HG02943 (cell line): ENCODE measurements around the gene NFILZ.

Source experiments
- ATAC-seq: cut with Tn5 transposase; IDR thresholded peaks from one replicate; pipeline ENCODE4 v1.9.1; 2021; ENCODE audit warnings: mild to moderate bottlenecking, low read depth, moderate library complexity; ENCODE audit not compliant: unreplicated experiment

NFILZ gene, protein sequence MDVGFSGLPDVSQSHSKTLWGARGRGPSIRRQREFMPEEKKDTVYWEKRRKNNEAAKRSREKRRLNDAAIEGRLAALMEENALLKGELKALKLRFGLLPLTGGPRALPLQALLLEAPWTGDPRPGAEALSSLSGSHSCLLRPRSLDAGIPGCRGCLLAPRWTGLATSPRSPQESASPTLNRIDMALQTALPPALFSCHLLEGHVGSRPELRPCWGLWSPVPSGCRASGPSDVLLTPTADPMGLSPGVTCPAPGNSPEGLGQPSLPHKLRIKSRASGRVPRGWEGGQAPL

GRCh38 chr19:8629996-8630683 is at the start of gene NFILZ:
Gene NFILZ (plus strand): TSS chr19:8630633. CDS start chr19:8676766, 46,133 bp downstream.
- ATAC-seq, result no peak

DNA sequence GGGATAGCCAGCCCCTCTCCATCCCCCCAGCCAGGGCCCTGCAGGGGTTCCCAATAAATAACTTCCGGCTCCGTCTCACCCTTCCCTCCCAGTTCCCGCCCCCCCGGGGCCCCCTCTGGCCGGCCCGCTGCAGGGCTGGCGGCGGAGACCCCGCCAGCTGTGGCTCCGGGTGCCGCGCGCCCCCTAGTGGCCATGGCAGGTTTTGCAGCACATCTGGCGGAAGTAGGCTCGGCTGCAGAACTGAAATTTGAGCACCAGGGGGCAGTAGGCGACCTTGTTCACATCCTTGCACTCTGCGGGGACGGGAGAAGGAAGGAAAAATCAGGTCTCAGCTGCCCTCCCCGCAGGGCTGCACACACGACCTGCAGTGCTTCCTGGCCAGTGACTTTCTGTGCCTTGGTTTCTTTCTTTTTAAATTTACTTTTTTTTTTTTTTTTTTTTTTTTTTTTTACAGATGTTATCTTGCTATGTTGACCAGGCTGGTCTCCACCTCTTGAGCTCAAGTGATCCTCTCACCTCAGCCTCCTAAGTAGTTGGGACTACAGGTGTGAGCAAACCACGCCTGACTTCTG is 49.6 kb upstream of the NFILZ start:
- no peak for ATAC-seq

DNA sequence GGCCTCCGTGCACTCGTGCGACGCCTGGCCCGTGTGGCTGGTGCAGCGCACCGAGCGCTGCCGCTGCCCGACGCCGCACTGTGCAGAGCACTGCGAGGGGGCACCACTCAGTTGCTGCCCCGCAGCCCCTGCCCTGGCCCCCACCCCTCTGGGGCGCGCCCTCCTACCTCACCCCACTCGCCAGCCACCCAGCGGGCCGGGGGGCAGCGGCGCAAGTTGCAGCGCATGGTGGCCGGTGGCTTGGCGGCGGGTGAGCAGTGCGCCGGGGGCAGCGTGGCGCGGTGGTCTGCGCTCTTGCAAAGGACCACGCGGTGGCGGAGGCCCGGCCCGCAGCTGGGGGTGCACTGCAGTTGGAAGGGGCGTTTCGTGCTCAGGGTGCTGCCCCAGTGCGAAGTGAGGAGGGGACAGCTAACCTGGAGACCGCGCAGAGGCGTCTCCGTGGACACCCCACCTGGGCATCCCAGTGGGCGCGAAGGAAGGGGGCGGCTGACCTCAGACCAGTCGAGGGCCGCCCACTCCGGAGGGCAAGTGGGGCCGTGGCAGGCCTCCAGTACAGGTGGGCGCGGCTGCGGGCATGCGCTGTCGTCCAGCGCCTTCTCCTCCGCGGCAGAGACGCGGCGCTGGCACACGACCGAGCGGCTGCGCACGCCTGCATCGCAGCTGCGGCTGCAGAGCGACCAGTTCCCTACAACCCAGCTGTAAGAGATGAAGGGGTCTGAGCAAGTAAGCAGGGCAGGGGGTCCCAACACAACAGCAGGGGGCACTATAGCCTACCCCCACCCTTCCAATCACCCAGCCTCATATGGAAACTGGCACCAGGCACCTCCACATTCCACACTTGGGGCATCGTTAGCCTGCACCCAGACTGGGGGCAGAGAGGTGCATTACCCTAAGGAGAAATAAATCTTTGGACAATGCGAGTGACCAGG is 45.2 kb upstream of the NFILZ start:
- no peak for ATAC-seq

DNA sequence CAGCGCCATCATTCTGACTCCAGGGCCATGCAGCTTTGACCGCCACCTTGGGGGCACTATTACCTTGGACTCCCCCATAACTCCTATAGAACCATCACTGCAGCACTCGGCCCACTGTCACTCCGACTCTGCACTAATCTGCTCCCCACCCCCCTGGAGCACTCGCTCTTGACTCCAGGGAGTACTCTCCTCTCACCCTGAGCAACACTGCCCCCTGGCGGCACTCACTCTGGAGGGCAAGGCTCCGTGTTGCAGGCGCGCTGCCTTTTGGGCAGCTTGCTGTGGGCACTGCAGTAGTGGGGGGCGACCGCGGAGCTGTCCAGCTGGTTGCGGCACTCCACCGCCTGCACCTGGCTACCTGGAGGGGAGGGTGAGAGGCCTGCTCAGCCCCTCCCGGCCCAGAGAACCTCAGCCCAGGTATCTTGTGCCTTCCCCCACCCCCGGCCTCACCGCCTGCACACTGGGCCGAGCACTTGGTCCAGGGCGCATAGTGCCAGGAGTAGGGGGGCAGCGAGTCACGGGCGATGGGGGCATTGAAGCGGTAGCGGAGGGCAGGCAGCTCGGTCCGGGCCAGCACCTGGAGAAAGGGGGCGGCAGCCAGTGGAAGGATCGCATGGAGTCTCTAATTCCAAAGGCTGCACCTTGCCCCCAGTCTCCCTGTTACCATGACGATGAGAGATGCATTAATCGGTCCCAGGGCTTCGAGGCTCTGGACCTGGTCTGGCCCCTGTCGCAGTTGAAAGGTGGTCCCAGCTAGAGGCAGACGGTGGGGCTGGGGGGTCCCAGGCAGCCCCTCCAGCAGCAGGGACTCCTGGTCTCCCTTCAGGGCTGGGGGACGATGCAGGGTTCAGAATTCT is 44.3 kb upstream of the NFILZ start:
- ATAC-seq, result no peak

- ATAC-seq, result no peak
These were observed 41.2 kb upstream of the NFILZ start for GRCh38 chr19:8589177-8589714.

- ATAC-seq, result no peak
These were observed 38.0 kb upstream of the NFILZ start for GRCh38 chr19:8592231-8593009.

DNA sequence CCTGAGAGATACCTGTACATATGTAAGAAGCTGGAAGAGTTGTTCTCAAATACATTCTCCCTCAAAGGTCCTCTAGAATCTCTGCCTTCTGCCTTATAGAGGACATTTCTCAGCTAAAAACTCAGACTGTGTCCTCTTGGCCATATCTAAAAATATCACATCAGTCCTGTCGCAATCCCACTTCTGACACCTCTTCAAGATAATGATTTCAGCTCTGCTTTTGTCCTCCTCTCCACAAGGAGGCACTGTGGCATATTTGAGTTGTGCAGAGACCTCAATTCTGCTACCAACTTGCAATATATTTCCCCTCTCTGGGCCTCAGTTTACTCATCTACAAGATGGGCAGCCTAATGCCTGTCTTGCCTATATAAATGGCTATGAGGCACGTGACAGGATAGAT is 36.5 kb upstream of the NFILZ start:
- no peak for ATAC-seq

DNA sequence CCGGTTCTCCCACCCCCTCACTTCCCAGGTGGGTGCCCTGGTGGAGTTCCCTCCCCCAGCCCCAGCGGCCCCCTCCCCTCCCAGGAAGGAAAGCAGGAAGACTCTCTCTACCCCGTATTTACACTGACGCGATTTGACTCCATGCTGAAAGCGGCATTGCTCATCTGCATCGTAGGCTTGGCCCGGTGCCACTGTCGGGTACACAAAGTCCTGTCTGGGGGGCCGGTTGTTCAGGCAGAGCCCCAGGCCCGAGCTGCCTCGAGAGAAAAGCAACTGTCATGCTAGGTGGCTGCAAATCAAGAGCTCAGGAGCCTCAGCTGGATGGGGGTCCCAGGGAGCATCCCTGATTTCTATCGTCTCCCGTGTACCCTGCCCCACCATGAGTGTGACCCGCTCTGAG is 34.8 kb upstream of the NFILZ start:
- no peak for ATAC-seq

GRCh38 chr19:8596168-8596567 is 34.3 kb upstream of the NFILZ start:
- ATAC-seq, result no peak

DNA sequence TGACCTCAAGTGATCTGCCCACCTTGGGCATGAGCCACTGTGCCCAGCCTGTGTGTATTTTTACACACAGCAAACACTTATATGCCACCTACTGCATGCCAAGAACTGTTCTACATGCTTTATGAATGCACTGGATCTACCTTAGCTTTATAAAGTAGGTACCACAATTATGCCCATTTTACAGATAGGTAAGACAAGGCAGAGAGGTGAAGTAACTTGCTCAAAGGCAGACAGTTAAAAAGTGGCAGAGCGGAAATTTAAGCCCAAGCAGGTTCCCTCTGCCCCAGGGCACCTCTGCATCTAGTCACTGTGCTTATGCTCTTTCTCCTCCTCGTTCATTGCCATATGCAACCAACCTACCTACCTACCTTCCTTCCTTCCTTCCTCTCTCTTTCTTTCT is 30.4 kb upstream of the NFILZ start:
- ATAC-seq, result no peak

- no peak for ATAC-seq
These were observed 29.6 kb upstream of the NFILZ start for GRCh38 chr19:8600816-8601215.

DNA sequence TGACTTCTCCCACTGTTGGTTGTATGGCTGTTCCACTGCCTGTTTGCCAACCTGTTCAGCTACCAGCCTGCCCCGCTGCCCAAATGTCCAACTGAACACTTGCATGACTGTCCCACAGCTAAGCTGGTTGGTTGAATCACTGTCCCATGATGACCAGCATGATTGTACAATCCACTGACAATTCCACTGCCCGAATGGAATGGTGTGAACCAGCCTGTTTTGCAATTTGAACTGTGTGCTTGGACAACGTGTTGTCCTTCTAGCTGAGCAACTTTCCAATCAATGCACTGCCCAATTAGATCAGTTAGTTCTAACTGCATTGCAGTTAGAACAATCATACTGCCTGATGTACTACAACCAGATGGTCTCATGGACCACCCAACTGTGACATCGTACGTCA is 28.6 kb upstream of the NFILZ start:
- ATAC-seq, result no peak

DNA sequence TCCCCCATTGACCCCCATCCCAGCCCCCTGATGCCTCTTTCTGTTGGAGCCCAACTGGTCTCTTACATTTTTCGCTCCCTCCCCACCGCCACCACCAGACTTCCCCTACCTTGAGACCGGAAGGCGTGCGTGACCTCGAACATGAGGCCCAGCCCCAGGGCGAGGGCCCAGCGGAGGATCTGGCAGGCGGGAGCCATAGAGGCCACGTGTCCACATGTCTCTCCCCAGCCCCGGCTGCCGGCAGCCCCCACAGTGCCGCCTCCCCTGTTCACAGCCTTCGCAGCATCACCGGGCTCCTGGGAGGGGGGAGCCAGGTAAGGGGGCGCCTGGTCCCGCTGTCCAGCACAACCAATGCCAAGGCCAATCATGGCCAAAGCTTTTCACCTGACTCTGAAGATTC is 24.9 kb upstream of the NFILZ start:
- no peak for ATAC-seq

DNA sequence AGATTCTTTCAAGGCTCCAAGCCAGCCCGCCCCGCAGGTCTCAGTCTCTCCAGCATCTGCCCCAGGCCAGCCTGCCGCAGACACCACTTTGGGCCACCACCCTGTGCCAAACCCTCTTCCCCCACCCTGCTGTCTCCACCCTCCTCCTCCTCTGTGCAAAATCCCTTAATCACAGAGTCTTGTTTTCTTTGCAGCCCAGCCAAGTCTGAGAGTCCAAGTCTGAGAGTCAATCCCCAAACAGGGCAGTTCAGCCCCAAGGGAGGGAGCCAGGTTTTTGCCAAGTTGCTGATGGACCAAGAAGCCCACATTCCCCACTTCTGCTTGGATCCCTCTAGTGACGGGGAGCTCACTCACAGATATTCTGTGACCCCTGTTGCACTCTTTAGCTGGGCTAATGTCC is 23.0 kb upstream of the NFILZ start:
- no peak for ATAC-seq

- no peak for ATAC-seq
These were observed 21.5 kb upstream of the NFILZ start for GRCh38 chr19:8608941-8609278.

DNA sequence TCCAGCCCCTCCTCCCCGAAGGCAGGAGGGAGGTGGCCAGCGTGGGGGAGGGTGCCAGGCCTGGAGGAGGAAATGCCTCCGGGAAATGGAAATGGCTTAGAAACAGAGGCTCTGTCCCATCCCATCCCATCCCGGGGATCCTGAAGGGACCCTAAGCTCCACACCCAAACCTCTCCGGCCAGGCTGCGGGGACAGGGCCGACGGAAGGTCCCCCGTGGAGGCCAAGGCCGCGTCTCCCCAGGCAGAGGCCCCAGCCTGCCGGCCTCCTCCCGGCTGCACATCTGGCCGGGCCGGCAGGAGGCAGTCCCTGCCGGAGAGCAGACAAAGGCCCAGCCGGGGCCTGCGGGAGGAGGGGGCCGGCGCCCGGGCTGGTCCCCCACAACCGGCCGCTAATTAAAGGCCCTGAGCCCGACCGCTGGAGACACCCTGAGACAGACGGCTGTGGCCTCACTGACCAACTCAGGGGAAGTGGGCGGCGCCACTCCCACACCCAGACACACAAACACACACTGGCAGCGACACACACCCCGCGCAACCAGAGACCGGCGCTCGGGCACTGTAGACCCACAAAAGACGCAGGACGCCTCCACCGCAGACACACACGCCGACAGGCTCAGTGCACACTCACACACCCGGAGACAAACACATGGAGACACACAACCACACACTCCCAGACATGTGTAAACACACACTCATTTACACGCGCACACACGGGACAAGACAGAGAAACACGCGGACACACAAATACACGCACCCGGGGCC is 21.0 kb upstream of the NFILZ start:
- no peak for ATAC-seq

DNA sequence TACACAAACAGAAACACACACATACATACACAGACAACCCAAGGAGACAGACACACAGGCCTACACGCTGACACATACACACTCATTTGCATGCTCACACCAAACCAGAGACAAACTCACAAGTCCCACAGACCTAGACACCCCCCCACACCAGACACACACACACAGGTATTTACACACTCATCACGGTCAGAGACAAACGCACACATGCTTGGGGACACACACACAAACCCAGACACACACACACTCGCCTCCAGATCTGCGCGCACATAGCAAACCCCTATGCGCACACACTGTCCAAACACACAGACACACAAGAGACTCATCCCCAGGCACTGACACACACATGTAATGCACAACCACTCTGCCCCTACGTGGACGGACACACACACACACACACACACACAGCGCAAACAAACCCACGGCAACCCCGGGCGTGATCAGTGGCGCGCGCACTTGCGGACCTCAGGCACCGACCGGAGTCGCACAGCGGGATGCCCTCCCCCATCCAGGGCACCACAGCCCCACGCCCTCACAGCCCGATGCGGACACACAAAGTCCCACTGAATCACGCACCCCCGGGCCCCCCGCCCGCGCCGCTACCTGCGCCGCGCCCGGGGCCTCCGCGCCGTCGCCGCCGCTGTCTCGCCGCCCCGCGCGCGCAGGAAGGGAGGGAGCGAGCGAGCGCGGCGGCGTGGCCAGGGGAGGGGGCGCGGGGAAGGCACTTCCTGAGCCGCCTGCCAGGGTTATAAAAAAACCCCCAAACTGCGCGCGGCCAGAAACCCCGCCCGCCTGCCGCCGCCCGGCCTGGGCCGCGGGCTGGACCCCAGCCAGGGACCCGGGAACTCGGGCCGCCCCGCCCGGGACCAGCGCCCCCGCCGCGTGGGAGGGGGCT is 20.1 kb upstream of the NFILZ start, which contains the start of gene ADAMTS10:
TSS of gene ADAMTS10 (minus strand) at position 675 of the 895 bp plus-strand sequence. CDS start 5,005 bp downstream, outside the sequence.
- ATAC-seq, result no peak
